ENCODE results near the gene BCL2L14. TPM values are rescaled to one million over a fixed set of nuclear protein-coding genes. Genes with fewer than 3 reads are reported as not detected.

Gene BCL2L14
- total RNA-seq, 1 experiment from 2014 or later, result 0.90 TPM

Small RNA genes lying within 50 kb of the gene (microRNA-seq; reads per million reads assigned to microRNA genes)
- not detected for gene MIR1244-4 (ENCODE audit: borderline number of aligned reads)

Other genes with a start within 250 kb of the BCL2L14 start
- 61.9 to 72.8 TPM (median 68.8 TPM) in 3 replicates for gene LRP6, start 196.1 kb downstream of the BCL2L14 start, total RNA-seq (2021)

All from WTC11 (cell line).